PC-9 (cell line): Measurements from ENCODE around the gene METTL17. TPM values are rescaled to one million over a fixed set of nuclear protein-coding genes. Genes with fewer than 3 reads are reported as not detected.

Experiments used
- BruUV-seq: library from RNA; stranded (reverse); fragments of 400-500 nt; replicated peaks from 2 replicates; lab custom pipeline; 2021; lab: Mats Ljungman, UMichigan
- CTCF ChIA-PET: fragments of 300-600 bp; sonication (Branson Sonifier 250); formaldehyde crosslinking; loops from one replicate; lab custom pipeline; 2022; ENCODE audit warnings: antibody characterized with exemption; lab: Charles Lee
- POLR2A ChIA-PET: fragments of 300-600 bp; sonication (Branson Sonifier 250); formaldehyde crosslinking; loops from one replicate; lab custom pipeline; 2022; ENCODE audit warnings: antibody characterized with exemption; ENCODE audit not compliant: unreplicated experiment; lab: Charles Lee
- DNase-seq, 2 experiments: peaks; one replicate each; pipeline versions ENCODE4 v3.0.0 to v3.0.0-alpha.2; 2015 to 2022; ENCODE audit warnings: mixed read lengths in 1 of 2
- H2AFZ ChIP-seq: fragments of 200-600 bp; sonication (generic); 2 replicates; pipeline ENCODE4 v1.8.1; 2017; ENCODE audit warnings: antibody characterized with exemption
- H3F3A ChIP-seq: fragments of 200-600 bp; sonication (generic); 2 replicates; pipeline ENCODE4 v1.8.1; 2017; ENCODE audit warnings: antibody characterized with exemption, mild to moderate bottlenecking, low read depth; ENCODE audit not compliant: insufficient read depth
- H3K27ac ChIP-seq: fragments of 200-600 bp; sonication (generic); 2 replicates; pipeline ENCODE4 v1.6.1; 2016; ENCODE audit warnings: mixed run types
- H3K27me3 ChIP-seq: fragments of 200-600 bp; sonication (generic); 2 replicates; pipeline ENCODE4 v1.6.1; 2016; ENCODE audit warnings: low read depth, mixed run types; ENCODE audit not compliant: insufficient read depth
- H3K36me3 ChIP-seq: fragments of 200-600 bp; sonication (generic); 2 replicates; pipeline ENCODE4 v1.6.1; 2016; ENCODE audit warnings: low read depth, mixed run types
- H3K4me1 ChIP-seq: fragments of 200-600 bp; sonication (generic); replicated peaks from 2 replicates; pipeline ENCODE4 v1.6.1; 2016; ENCODE audit warnings: mixed run types; ENCODE audit not compliant: insufficient read depth
- H3K4me2 ChIP-seq: fragments of 200-600 bp; sonication (generic); 2 replicates; pipeline ENCODE4 v1.6.1; 2017; ENCODE audit warnings: mixed run types
- H3K4me3 ChIP-seq: fragments of 200-600 bp; sonication (generic); 2 replicates; pipeline ENCODE4 v1.6.1; 2016; ENCODE audit warnings: mixed run types
- H3K79me2 ChIP-seq: fragments of 200-600 bp; sonication (generic); 2 replicates; pipeline ENCODE4 v1.6.1; 2017; ENCODE audit warnings: low read depth, mixed run types
- H3K9me2 ChIP-seq: fragments of 200-600 bp; sonication (generic); 2 replicates; pipeline ENCODE4 v1.8.1; 2017; ENCODE audit warnings: mild to moderate bottlenecking; ENCODE audit not compliant: insufficient read depth
- H3K9me3 ChIP-seq: fragments of 200-600 bp; sonication (generic); 2 replicates; pipeline ENCODE4 v1.8.1; 2016; ENCODE audit warnings: low read depth; ENCODE audit not compliant: insufficient read depth
- H4K20me1 ChIP-seq: fragments of 200-600 bp; sonication (generic); 2 replicates; pipeline ENCODE4 v1.8.1; 2017; ENCODE audit not compliant: insufficient read depth
- CTCF ChIP-seq: fragments of 200-600 bp; sonication (generic); conservative IDR thresholded peaks from 2 replicates; pipeline ENCODE4 v1.6.1; 2017; ENCODE audit warnings: mixed run types, antibody characterized with exemption, mild to moderate bottlenecking, moderate library complexity
- EZH2 ChIP-seq: fragments of 200-600 bp; sonication (generic); IDR thresholded peaks from 2 replicates; pipeline ENCODE4 v1.8.0; 2017; ENCODE audit warnings: antibody characterized with exemption, low read depth
- intact Hi-C: fragments of 100-400 bp; cut with micrococcal nuclease; formaldehyde crosslinking; loops from one replicate; pipeline ENCODE4 v1.10.0; 2022; ENCODE audit not compliant: unreplicated experiment
- total RNA-seq: library from RNA; stranded (reverse); gene quantifications from 2 replicates; pipeline ENCODE4 v1.2.3, GENCODE V29; 2021

The METTL17 gene
- total RNA-seq, 1 experiment from 2014 or later: 51.2 TPM

GRCh38 chr14:21026988-21027315 lies 37.2 kb downstream of the METTL17 start:
- POLR2A ChIA-PET: no interaction called here
- Histone ChIP-seq H3K79me2 (no peaks in the 10 kb centered on the region), H4K20me1 (no peaks in the 10 kb centered on the region), H3F3A (no peaks in the 10 kb centered on the region), H3K4me3 (no peak overlapping the region), H3K4me1 (0 out of 2 replicates have a peak, but pooled peaks cover 6% of the 10 kb centered on the region), H3K9me2 (no peaks in the 10 kb centered on the region), H3K9me3 (no peaks in the 10 kb centered on the region), H3K27me3 (no peaks in the 10 kb centered on the region), H3K27ac (no peak overlapping the region), H3K4me2 (no peak overlapping the region), H2AFZ (no peak overlapping the region), H3K36me3 (no peaks in the 10 kb centered on the region)
- intact Hi-C loops: no loop called here
- CTCF ChIA-PET: no interaction called here
- DNase-seq: no peak
- no TSS peak for BruUV-seq
- TF ChIP-seq CTCF (no peak), EZH2 (no peak)

DNA sequence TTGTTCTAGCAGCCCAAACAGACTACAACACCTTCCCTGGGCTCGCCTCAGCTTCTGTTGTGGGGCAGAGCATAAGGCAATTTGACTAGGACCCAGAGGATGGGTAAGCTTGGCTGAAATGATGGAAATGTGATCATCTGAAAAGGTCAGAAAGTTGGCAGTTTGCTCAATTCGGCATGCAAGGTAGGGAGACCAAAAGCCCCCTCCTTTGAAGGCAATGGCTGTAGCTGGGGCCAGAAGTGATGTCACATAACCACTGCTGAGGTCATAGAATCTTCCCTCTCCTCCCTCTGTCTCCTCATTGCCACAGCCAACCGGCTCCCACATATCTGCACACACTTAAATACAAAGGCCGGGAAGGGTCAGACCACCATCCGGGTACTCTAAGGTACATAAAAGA lies 40.1 kb downstream of the METTL17 start, which contains the start of gene TPPP2:
TSS of gene TPPP2 (plus strand) at position 301 of the 400 bp plus-strand sequence. CDS start 365 bp downstream, outside the sequence.
- H3K27ac ChIP-seq: no peak within 1 kb of the TSS
- H3K9me3 ChIP-seq: no peaks in the 10 kb centered on the region
- intact Hi-C loops: no loop called here
- no peak for TF ChIP-seq EZH2
- TF ChIP-seq CTCF: no peak
- ChIA-PET CTCF (no interaction called here), POLR2A (no interaction called here)
- H3K4me1 ChIP-seq: no peaks in the 10 kb centered on the region
- H3F3A ChIP-seq: no peaks in the 10 kb centered on the region
- BruUV-seq: no TSS peak
- H4K20me1 ChIP-seq: no peaks in the 10 kb centered on the region
- H3K9me2 ChIP-seq: no peaks in the 10 kb centered on the region
- H3K27me3 ChIP-seq: no peaks in the 10 kb centered on the region; the same call in 1 of the 2 replicates
- H3K36me3 ChIP-seq: no peaks in the 10 kb centered on the region
- H2AFZ ChIP-seq: no peak within 1 kb of the TSS
- DNase-seq: no peak
- H3K4me3 ChIP-seq: no peak within 1 kb of the TSS
- H3K4me2 ChIP-seq: no peak within 1 kb of the TSS
- H3K79me2 ChIP-seq: no peaks in the 10 kb centered on the region

DNA sequence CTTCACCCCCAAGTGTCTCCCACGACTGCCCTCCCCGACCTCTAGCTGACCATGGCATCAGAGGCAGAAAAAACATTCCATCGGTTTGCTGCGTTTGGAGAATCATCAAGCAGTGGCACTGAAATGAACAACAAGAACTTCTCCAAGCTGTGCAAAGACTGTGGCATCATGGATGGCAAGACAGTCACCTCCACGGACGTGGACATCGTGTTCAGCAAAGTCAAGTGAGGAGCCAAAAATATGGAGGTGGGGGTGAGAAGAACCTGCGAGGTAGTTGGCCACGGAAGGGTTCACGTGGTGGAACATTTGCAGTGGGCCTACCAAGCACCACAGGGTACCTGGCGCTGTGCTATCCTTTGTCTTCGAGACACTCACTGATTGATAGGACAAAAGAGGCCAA lies 40.8 kb downstream of the METTL17 start:
- no peaks in the 10 kb centered on the region for H3K79me2 ChIP-seq
- TF ChIP-seq CTCF (no peak), EZH2 (no peak)
- no peak overlapping the region for H3K4me2 ChIP-seq
- DNase-seq: no peak
- BruUV-seq: no TSS peak
- intact Hi-C loops: no loop called here
- no peak overlapping the region for H3K27ac ChIP-seq
- no peaks in the 10 kb centered on the region for H3K36me3 ChIP-seq
- no peak overlapping the region for H3K4me3 ChIP-seq
- no peaks in the 10 kb centered on the region for H3K9me2 ChIP-seq
- H4K20me1 ChIP-seq: no peaks in the 10 kb centered on the region
- POLR2A ChIA-PET: no interaction called here
- H3K4me1 ChIP-seq: no peaks in the 10 kb centered on the region
- H3K9me3 ChIP-seq: no peaks in the 10 kb centered on the region
- H2AFZ ChIP-seq: no peak overlapping the region
- H3F3A ChIP-seq: no peaks in the 10 kb centered on the region
- CTCF ChIA-PET: no interaction called here
- H3K27me3 ChIP-seq: no peaks in the 10 kb centered on the region; the same call in 1 of the 2 replicates
